GM19099 (cell line): Measurements from ENCODE around the gene KCNMA1.

Source experiments
- POLR2A ChIP-seq: IDR thresholded peaks from 3 replicates; pipeline ENCODE4 v1.6.1; 2011; ENCODE audit warnings: low read depth; ENCODE audit not compliant: insufficient read length; ENCODE audit errors: extremely low read depth

Gene KCNMA1

DNA sequence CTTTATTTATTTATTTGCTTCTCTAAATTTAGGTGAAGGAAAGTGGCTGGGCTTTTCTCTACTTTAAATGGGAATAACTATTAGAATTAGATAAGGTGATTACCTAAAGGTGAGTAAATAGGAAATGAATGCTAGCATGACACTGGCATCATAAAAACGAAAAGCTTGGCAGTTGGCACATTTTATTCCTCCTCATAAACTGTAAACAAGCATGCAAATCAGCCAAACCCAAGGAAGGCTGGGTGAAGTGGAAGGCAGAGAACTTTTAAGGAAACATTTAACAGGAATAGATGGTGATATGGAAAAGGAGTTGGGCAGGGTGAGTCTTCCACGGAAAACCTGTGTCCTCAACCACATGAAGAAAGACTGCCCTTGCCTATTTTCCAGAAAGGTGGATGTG lies 669.1 kb downstream of the KCNMA1 start:
- no peak for TF ChIP-seq POLR2A

DNA sequence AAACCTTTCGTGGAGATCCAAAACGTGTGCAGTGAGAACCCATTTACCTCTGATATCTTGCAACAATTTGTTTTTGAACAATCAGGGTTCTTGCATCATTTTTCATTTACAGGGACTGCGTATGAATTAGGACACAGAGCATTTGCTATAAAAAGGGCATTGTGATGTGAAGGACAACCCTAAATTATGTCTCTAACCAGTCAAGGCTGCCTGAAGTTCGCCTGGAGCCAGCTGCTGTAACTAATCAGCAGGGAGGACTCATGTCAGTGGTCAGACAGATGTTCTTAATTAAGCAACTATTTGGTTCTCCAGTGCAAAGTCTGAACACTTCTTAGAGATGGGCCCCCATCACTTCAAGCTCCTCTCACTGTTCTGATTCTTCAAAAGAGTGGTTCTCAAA lies 674.8 kb downstream of the KCNMA1 start:
- no peak for TF ChIP-seq POLR2A

DNA sequence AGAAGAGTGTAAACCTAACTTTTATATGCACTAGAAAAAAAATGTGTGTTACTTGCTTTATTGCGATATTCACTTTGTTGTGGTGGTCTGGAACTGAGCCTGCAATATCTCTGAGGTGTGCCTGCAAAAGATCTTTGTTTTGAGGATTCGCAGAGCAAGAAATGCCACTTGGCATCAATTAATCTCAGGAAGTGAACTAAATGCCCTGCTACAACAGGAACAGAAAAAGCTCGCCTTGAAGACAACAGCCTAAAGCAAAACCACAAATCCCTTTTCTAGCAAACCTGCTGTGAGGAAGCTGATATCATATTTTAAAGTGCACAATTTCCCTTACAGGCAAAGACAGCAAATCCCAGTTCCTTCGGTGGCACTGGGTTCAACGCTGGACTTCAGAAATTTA lies 675.8 kb downstream of the KCNMA1 start:
- TF ChIP-seq POLR2A, result no peak

DNA sequence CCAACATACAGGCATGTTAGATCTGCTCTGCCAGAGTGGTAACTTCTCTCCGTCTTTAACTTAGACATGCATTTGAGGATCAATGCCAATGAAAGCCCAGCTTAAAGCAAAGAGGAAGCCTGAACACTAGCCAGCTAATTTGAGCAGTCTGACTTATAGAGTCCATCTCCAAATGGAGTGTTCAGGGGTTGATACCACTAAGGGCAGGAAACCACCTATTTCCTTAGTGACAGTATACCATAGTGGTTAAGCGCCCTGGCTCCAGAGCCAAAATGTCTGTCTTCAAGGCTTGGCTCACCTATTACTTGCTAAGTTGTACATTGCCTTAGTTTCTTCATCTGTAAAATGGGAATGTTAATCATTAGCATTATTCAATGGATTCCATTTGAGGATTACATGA lies 678.5 kb downstream of the KCNMA1 start:
- no peak for TF ChIP-seq POLR2A

DNA sequence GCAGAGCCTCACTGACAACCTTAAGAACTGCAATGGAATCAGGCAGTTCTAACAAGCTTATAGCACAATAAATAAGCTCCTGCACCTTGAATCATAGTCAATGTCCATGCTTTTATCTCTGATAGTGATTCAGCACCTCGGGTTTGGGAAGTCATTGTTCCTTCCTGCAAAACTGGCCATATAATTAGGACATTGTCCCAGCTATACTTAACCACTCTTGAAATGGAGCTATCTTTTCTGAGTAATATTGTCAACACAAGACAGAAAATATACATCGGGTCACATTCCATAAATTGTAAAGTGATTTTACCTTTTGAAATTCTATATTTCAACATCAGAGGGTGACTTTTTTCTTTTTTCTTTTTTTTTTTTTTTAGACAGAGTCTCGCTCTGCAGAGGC lies 682.8 kb downstream of the KCNMA1 start:
- TF ChIP-seq POLR2A, result no peak

DNA sequence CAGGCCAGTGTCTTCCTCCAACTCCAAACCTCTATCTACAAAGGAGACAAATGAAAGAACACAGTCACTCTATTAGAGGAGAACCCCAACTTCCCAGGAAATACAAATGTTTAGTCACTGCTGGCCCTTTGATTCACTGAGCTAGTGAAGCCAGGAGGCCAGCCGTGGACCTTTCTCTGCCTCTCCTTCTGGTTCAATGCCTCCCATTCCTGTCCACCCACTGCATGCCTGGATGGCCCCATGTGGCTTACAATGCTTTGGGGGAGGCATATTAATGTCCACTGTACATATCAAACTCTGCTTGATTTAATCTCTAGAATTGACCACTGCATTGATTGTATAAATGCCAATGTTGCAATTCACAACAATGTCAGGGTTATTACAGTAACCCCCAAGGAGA lies 687.3 kb downstream of the KCNMA1 start:
- TF ChIP-seq POLR2A, result no peak

DNA sequence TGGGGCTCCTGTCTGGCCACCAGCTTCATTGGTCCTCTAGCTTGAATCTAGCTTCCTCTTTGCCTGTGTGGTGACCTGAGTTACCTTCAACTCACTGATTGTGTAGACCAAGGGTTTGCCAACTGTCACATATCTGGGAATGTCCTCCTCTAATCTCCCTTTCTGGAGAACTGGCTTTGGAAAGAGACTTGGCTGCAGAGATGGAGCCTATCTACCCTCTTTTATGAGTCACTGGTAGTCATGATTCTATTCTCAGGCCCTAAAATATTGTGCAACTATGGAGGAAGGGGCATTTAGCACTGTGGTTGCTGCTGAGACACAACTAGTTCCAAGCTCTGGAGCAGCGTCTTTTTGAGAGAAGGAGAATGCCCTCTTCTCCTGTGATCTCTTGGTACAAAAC lies 691.3 kb downstream of the KCNMA1 start:
- TF ChIP-seq POLR2A, result no peak

DNA sequence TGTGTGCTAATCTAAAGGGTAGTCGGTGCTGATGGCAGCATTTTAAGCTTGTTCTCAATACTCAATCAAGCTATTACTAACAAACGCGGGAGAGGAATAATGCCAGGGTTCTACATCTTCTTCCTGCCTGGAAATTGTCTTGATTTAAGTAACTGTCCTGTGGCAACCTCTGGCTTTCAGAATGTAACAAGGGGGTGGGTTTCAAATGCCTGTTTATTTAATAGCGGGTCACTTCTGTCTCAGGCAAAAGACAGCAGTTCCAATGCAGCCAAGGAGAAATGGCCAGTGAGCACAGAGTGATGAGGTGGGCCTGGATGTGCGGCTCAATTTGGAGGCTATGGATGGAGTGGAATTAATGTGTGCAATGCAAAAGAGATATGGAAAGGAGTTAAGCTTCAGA lies 692.4 kb downstream of the KCNMA1 start:
- TF ChIP-seq POLR2A, result no peak

DNA sequence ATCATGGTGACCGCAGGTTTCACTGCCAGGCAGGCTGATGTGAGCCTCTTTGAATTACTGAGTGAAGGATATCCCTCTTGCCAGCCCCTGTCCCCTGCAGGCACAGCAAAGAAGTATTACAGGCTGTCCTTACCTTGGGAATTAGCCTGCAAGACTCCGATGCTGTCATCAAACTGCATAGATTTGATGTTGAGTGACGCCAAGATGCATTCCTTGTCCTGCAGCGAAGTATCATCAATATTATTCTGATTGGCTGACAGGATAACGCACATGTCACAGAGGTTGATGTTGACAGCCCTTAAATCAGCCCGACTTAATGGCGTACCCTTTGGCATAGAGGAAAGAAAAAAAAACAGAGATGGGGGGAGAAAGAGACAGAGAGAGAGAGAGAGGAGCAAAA lies 693.0 kb downstream of the KCNMA1 start:
- TF ChIP-seq POLR2A, result no peak

DNA sequence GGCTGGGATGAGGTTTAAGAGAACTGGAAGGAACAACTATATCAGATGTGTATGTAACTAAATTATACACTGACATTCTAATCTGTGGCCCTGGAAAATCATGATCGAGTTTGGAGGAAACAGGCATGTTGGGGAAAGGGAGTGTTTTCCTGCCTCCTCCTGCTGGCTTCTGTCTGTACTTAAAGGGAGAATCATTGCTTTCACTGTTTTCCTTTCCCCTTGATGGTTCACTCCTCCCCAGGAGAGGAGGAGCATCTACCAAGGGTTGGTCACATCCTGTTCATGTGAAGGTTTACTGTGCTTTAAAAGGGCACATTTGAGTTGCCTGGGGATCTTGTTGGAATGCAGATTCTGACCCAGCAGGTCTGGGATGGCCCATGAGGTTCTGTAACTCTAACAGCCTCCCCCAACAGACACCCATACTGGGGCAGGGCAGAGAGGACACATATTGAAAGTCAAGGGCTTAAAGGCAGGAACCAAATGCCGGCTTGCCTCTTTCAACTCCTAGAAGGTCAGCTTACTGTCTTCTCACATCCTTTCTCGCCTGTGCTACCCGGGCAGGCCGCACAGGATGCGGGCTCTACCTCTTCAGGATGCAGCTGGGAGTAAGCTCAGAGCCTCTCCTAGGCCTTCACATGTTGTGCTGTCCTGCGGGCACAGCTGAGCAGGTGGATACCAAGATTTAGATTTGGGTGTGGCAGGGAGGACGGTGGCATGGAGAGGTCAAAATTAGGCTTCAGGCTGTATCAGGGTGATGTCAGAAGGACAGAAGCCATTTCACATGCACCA lies 694.8 kb downstream of the KCNMA1 start:
- no peak for TF ChIP-seq POLR2A

DNA sequence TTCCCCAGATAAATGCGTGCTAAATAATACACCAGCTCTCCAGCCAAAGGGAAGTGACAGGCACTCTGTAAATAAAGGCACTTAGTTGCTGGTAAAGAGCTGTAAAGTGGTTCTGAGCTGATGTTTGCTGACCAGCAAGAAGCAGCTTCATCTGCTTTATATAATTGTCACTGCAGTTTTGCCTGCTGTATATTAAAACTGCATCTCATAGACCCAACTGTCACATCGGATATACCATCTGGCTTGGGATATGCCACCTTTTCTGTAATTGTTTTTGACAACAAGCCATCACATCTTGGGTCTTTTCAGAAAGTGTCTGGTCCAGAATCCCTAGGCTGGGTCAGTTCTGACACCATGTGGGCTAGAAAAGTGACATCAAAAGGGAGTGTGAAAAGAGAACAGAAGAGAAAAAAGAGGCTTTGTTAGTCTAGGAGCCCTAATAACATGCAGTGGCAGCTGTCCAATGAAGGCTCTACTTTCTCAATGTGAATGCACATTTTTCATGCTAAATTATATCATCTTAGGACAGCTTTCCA lies 697.6 kb downstream of the KCNMA1 start:
- TF ChIP-seq POLR2A, result no peak

DNA sequence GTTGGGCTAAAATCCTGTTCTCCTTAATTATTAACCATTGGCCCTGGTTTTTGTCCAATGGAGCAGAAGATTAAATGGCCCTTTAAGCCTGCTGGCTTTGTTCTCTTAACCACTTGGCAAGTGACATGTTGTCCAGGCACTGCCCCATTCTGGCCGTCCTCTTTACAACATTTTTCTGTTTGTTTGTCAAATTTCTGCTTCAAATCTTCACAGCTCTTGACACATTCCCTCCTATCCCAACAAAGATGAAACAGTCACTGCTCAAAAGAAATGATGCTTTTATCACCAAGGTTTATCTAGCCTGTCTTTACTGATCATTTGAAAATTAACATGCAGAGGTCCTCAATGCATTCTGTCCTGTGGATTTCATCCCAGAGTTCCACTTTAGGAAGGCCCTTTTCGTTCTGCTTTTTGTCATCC lies 700.4 kb downstream of the KCNMA1 start:
- TF ChIP-seq POLR2A, result no peak

DNA sequence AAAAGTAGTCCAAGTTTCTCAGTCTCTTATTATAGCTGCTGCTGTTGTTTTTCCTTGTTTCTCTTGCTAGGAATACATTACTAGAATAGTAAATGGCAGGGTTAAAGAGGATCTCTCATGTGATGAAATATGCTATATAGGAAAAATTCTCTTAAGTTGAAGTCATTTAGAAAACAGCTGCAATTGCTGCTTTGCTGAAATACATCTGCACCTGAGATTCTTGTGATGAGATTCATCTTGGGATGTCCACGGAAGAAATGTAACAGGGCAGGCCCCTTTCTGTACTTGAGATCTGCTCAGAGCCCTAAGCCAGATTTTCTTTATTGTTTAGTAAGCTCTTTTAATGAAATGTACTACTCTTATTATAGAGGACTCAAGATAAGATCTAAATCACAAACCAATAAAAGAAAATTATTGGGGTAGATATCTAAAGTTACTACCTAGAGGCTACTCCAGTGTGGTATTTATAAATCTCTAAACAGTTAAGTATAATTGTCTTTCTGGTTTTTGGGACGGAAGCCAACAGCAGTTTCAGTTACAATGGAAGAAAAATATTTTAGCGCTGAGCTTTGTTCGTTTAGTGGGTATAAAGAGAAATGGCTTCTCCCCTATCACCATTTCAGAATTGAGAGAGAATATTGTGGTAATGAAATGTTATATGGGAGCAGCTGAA lies 701.5 kb downstream of the KCNMA1 start:
- no peak for TF ChIP-seq POLR2A

DNA sequence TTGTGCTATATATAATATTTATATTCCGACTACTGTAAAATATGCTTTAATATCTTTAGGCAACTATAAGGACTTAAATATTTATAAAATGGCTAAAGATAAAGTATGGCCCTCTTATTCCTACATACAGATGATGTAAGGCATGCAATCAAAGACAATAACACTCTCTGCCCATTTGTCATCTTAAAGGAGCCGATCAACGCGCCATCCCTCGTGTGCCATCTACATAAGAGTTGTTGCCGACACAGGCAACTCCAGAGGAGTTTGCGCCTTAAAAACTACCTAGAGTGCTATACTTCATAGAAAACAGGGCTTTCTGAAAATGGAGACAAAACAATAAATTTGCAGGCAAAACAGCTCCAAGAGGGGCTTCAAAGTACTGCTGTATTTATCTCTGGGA lies 709.0 kb downstream of the KCNMA1 start:
- TF ChIP-seq POLR2A, result no peak

DNA sequence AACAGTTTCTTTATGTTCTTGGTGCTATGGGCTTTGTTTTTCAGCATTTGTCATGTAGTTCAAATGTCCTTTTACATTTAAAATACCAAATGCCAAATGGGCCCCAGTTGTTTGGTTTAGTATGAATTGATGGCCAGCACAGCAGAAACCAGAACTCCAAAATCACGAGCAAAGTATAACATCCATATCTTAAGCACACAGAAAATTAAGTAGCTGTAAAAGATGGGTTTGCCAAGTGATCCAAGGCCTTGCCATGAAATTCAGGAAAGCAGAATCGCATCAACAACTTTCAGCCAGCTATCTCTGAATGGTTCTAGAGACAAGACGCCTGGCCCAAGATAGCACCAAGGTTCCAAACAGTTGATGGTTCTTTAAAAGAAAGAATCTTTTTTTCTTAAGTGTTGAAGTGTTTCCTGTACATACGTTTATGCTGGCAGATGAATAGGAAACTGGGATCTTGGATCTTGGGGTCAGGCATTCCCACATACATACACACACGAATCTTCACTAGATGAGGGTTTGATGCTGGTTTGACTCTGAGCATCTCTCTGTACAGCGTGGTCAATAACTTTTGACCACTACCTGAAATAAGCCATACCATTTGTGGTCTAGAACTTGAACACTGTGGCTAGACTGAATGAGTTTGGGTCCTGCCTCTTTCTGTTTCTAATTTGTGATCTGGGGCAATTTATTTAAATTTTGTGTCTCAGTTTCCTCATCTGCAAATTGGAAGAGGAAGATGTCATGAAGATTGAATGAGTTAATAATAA lies 711.8 kb downstream of the KCNMA1 start:
- TF ChIP-seq POLR2A, result no peak

DNA sequence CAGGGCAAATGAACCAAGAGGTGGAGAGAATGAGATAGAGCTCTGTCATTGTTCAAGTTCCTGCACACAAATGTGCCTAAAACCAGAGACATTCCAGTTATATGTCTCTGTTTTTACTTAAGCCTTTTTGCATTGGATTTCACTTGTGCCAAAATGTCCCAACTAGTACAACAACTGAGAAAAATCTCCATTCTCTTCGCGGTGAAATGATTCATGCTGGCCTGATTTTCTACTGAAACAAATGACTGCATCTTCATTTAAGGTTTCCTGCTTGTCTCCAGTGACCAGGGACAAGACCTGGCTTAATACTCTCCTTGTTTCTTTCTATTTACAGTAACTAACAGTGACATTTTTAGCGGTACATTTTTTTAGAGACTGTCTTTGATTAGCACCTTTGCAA lies 714.9 kb downstream of the KCNMA1 start:
- TF ChIP-seq POLR2A, result no peak

DNA sequence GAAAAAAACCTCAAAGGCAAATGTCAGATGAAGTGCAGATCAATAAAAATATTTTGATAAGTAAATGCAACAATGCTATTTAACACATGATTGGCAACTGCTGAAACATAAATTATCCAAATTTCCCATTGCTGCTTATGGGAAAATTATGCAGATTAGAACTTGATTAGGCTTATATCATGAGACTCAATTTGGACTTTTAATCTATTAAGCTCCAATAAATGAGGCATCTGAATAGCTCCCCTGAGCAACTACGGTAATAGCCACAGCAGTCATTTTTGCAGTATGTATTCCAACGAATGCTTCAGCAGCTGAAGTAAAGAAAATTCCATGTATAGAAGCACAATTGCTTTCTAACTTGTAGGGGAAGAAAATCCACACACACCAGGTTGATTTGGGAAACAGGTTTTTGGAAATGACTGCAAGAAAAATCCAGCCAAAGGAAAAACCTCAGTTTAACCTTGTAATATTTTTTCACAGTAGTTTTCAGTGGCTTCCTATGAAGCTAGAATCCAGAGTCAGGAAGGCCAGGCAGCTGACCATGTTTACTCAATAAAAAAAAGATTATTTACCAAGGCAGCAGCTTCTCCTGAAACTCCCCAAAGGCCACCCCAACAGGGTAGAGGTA lies 716.1 kb downstream of the KCNMA1 start:
- TF ChIP-seq POLR2A, result no peak
